Measurements from ENCODE around the gene KRT40.

Gene KRT40

GRCh38 chr17:40996829-40997228 is 12.7 kb upstream of the KRT40 start:
- no peak for DNase-seq (ENCODE audit: low spot score)

- DNase-seq (ENCODE audit: low spot score) = no peak
Measured at GRCh38 chr17:40995116-40995515, 11.0 kb upstream of the KRT40 start.

GRCh38 chr17:40993839-40994238 is 9.7 kb upstream of the KRT40 start, which contains the start of gene KRTAP3-3:
TSS of gene KRTAP3-3 (minus strand) at chr17:40994164. CDS start at chr17:40994097, 67 bp downstream.
- no peak for DNase-seq (ENCODE audit: low spot score)

DNA sequence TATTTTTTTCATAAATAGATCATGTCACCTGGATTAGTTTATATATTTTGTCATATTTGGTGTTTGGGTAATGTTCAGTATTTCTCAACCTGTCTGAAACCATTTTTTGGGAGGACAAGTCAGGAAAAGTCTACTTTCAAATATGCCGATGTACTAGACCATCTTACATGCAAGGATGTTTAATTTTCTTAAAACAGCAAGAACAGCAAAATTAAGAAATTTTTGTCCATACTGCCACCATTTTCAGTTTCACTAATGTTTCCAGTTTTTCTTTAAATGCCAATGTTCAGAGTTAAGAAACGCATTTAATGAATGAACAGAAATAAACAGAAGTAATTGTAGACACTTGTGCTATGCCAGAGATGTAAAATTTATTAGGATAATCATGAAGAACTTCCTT is 9.0 kb upstream of the KRT40 start:
- no peak for DNase-seq (ENCODE audit: low spot score)

GRCh38 chr17:40992666-40993065 is 8.5 kb upstream of the KRT40 start:
- no peak for DNase-seq (ENCODE audit: low spot score)

GRCh38 chr17:40986920-40987319 is 2.8 kb upstream of the KRT40 start:
- DNase-seq (ENCODE audit: low spot score) = no peak

- no peak for DNase-seq (ENCODE audit: low spot score)
Measured at GRCh38 chr17:40981115-40981514, 3.0 kb downstream of the KRT40 start.

- DNase-seq (ENCODE audit: low spot score) = no peak
Measured at GRCh38 chr17:40980596-40980995, 3.5 kb downstream of the KRT40 start.

GRCh38 chr17:40980117-40980516 is 4.0 kb downstream of the KRT40 start:
- DNase-seq (ENCODE audit: low spot score) = no peak

- no peak for DNase-seq (ENCODE audit: low spot score)
Measured at GRCh38 chr17:40978575-40979151, 5.5 kb downstream of the KRT40 start.

- DNase-seq (ENCODE audit: low spot score) = no peak
Measured at GRCh38 chr17:40975516-40975915, 8.6 kb downstream of the KRT40 start.

GRCh38 chr17:40974366-40974765 is 9.8 kb downstream of the KRT40 start:
- DNase-seq (ENCODE audit: low spot score) = no peak

- no peak for DNase-seq (ENCODE audit: low spot score)
Measured at GRCh38 chr17:40967582-40967981, 16.5 kb downstream of the KRT40 start.

- DNase-seq (ENCODE audit: low spot score) = no peak
Measured at GRCh38 chr17:40966848-40967247, 17.3 kb downstream of the KRT40 start, which contains the start of gene KRT39. TSS of gene KRT39 (minus strand) at chr17:40966948. CDS start at chr17:40966856, 92 bp downstream.

GRCh38 chr17:40963838-40964237 is 20.3 kb downstream of the KRT40 start:
- DNase-seq (ENCODE audit: low spot score) = peak; percentile 20

GRCh38 chr17:40962059-40962561 is 22.0 kb downstream of the KRT40 start:
- DNase-seq (ENCODE audit: low spot score) = no peak

- no peak for DNase-seq (ENCODE audit: low spot score)
Measured at GRCh38 chr17:40961591-40961990, 22.5 kb downstream of the KRT40 start.

DNA sequence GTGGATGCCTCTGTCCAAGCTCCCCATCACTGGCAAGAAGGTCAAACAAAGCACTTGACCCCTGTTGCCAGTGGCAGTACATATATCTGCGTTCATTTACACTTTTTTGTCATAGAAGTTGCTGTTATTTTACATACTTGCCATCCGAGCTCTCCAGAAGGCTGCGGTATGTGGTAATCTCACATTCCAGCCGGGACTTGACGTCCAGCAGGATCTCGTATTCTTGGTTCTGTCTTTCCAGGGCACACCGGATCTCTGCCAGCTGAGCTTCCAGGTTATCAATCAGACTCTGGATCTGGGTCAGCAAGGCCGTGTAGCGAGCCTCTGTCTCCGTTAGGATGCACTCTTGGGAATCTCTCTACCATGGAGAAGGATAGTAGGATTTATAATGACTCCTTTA is 24.0 kb downstream of the KRT40 start:
- no peak for DNase-seq (ENCODE audit: low spot score)

DNA sequence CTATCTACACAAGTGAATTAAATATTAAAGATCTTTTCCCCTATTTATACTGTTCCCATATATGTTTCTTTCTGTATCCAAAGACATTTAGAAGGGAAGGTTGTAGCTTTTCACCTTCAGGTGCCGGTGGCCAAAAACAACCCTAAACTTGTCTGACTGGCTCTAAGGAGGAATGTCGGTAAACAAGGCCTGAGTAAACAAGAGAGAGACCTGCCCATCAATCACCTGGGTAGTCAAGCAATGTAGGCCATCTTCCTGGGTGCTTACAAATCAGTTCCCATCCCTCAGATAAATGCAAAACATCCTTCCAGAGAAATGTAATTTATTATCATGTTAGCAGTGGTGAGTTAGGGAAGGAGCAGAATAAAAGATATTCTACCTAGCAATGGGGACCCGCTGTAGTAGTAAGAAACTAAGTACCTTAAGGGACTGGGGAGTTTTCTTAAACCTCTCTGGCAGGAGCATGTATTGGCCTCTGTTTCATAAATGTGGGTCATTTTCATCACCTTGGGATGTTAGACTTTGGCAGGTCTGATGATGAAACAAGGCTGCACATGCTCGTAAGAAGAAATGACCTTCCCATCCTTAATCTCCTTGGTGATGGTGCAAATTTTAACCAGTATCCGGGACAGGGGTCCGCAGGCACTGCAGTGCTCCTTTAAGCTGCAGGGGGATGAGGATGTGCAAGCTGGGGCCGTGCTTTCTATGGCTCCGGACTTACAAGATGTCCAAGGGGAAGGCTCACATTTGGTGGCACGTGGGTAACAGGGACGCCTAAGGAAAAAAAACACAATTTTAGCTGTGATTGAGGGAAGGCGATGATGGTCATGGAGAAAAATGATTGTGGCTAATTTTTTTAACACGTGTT is 25.8 kb downstream of the KRT40 start:
- DNase-seq (ENCODE audit: low spot score) = no peak

DNA sequence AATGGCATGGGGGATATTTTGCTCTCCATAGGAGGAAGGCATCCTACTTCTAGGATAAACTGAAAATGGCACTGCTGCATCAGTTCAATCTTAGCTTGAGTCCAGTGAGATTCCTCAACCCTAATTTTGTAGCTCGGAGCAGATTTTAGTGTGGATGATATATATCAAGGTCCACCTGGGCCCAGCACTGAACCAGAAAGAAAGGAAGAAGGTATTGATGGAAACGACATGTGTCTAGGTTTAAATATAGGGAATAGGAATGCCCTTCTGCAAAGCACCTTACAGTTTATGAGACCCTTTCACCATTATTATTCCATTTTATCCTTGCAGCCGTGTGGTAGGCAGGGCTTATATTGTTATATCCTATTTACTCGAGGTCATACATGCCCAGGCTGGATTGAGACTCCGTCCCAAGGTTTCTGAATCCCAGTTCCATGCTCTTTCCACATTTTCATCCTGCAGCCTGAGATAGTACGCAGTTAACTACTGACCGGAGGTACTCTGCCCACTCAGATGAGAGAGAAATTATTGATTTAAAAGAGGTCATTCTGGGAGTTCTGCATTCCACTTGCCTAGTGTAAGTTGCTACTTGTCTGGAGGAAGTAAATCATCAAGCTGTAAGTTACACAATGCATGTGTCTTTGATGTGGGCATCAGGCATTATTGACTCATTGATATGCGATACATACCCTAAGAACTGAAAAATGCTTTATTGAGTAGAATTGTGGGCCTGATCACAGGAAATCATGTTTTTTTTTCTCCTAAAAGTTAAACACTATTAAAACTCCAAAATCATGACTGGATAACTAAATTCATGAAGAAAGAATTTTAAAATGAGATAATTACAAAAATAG is 27.5 kb downstream of the KRT40 start:
- no peak for DNase-seq (ENCODE audit: low spot score)

GRCh38 chr17:40953881-40954280 is 30.2 kb downstream of the KRT40 start:
- DNase-seq (ENCODE audit: low spot score) = no peak

GRCh38 chr17:40952661-40953060 is 31.5 kb downstream of the KRT40 start:
- no peak for DNase-seq (ENCODE audit: low spot score)
